Neural progenitor cell (in vitro differentiated cells): ENCODE results near the gene SMAD6. TPM values are rescaled to one million over a fixed set of nuclear protein-coding genes. Genes with fewer than 3 reads are reported as not detected.

Source experiments
- DNase-seq: peaks from one replicate; pipeline ENCODE4 v3.0.0-alpha.2; 2016; ENCODE audit warnings: low spot score
- H2AFZ ChIP-seq: fragments of 200-600 bp; sonication (generic); replicated peaks from 2 replicates; pipeline ENCODE4 v1.6.1; 2016; ENCODE audit warnings: antibody characterized with exemption
- H3F3A ChIP-seq: fragments of 200-600 bp; sonication (generic); 2 replicates; pipeline ENCODE4 v1.6.1; 2016; ENCODE audit warnings: antibody characterized with exemption, low read depth
- H3K27ac ChIP-seq: fragments of 200-600 bp; sonication (generic); 2 replicates; pipeline ENCODE4 v1.5.1; 2016; ENCODE audit warnings: mild to moderate bottlenecking
- H3K27me3 ChIP-seq: fragments of 200-600 bp; sonication (generic); 2 replicates; pipeline ENCODE4 v1.6.1; 2016; ENCODE audit warnings: mild to moderate bottlenecking, moderate library complexity
- H3K36me3 ChIP-seq: fragments of 200-600 bp; sonication (generic); 2 replicates; pipeline ENCODE4 v1.5.1; 2016
- H3K4me1 ChIP-seq: fragments of 200-600 bp; sonication (generic); 2 replicates; pipeline ENCODE4 v1.6.1; 2016; ENCODE audit warnings: mixed run types
- H3K4me2 ChIP-seq: fragments of 200-600 bp; sonication (generic); 2 replicates; pipeline ENCODE4 v1.6.1; 2016
- H3K4me3 ChIP-seq: fragments of 200-600 bp; sonication (generic); 2 replicates; pipeline ENCODE4 v1.5.1; 2016
- H3K79me2 ChIP-seq: fragments of 200-600 bp; sonication (generic); 2 replicates; pipeline ENCODE4 v1.6.1; 2016; ENCODE audit warnings: low read depth
- H3K9ac ChIP-seq: fragments of 200-600 bp; sonication (generic); 2 replicates; pipeline ENCODE4 v1.6.1; 2016
- H3K9me3 ChIP-seq: fragments of 200-600 bp; sonication (generic); 2 replicates; pipeline ENCODE4 v1.5.1; 2016; ENCODE audit warnings: low read depth
- H4K20me1 ChIP-seq: fragments of 200-600 bp; sonication (generic); 2 replicates; pipeline ENCODE4 v1.6.1; 2016; ENCODE audit warnings: low read depth
- H3K27ac Mint-ChIP-seq: 3 replicates; pipeline ENCODE4 v1.8.0; 2021; ENCODE audit warnings: mixed read lengths
- H3K27me3 Mint-ChIP-seq: 2 replicates; pipeline ENCODE4 v1.8.0; 2022; ENCODE audit warnings: low read depth, mild to moderate bottlenecking, inconsistent platforms, moderate library complexity, mixed read lengths; ENCODE audit not compliant: insufficient read depth
- H3K36me3 Mint-ChIP-seq: 3 replicates; pipeline ENCODE4 v1.8.0; 2021; ENCODE audit warnings: mixed read lengths
- H3K4me1 Mint-ChIP-seq: 3 replicates; pipeline ENCODE4 v1.8.0; 2021; ENCODE audit warnings: mixed read lengths
- H3K4me3 Mint-ChIP-seq: 3 replicates; pipeline ENCODE4 v1.8.0; 2021; ENCODE audit warnings: mild to moderate bottlenecking, moderate library complexity, mixed read lengths
- H3K9me3 Mint-ChIP-seq: 3 replicates; pipeline ENCODE4 v1.8.0; 2020; ENCODE audit warnings: mixed read lengths
- EZH2 ChIP-seq: fragments of 200-600 bp; sonication (generic); IDR thresholded peaks from 2 replicates; pipeline ENCODE4 v1.6.1; 2017; ENCODE audit warnings: antibody characterized with exemption, mild to moderate bottlenecking, moderate library complexity
- EZH2phosphoT487 ChIP-seq: fragments of 200-600 bp; sonication (generic); IDR thresholded peaks from 2 replicates; pipeline ENCODE4 v1.6.1; 2017; ENCODE audit warnings: antibody characterized with exemption
- total RNA-seq: library from RNA; depleted of rRNA; stranded (reverse); fragments of >200 nt; gene quantifications from 2 replicates; pipeline ENCODE4 v1.2.3, GENCODE V29; 2015; ENCODE audit warnings: low replicate concordance
- TF ChIP-seq, protein P1 (sequence below): fragments of 200-600 bp; sonication (generic); IDR thresholded peaks from 2 replicates; pipeline ENCODE4 v1.5.1; 2017; ENCODE audit warnings: antibody characterized with exemption, mild to moderate bottlenecking

Gene SMAD6
- total RNA-seq, 1 donor from 2014 or later, result 3.4 TPM

DNA sequence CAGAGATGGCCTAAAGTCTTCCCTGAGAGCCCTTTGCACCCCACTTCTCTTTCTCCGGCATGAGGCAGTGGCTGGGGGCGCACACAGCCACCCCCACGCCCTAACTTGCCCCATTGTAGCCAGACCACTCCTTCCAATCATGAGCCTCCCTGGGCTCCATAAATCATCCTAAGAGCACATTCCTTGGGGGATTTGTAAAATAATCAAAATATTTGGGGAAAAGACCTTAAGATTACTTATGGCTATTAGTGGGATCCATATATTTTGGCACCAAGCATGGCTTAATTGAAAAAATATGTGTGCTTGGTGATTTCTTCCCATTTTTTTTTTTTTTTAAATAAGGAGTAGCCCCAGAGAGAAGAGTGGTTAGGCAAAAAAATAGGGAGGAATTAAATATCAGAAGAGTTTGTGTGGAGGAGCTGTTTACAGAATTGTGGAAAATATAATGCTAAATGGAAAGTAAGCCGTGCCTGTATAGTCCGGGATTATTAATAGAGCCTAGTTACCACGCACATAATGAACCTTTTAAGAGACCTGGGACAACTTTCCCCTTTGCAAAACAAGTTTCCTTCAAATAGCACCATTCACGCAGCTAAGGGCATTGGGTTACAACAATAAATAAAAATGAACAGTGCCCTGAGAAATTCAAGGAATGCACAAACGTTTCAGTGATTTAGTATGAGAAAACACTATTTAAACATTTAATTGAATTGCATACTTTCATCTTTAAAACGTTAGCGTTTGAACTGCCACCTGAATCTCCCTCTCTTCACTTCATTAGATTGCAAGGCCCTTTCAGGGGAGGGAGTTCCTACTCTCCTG, 46.1 kb downstream of the SMAD6 start:
- no peak for DNase-seq
- peak overlapping the region; percentile 73 for H3K27ac Mint-ChIP-seq
- peaks cover 45% of the 10 kb centered on the region for H3K4me1 Mint-ChIP-seq
- H3K36me3 ChIP-seq, result no peaks in the 10 kb centered on the region
- no peak overlapping the region for H3K4me3 Mint-ChIP-seq
- peaks cover 24% of the 10 kb centered on the region for H4K20me1 ChIP-seq
- H3K79me2 ChIP-seq, result peaks cover 5% of the 10 kb centered on the region
- H3K9me3 Mint-ChIP-seq, result no peaks in the 10 kb centered on the region
- no peak for TF ChIP-seq EZH2phosphoT487
- no peak overlapping the region for H3K27ac ChIP-seq
- peaks cover 44% of the 10 kb centered on the region for H3K4me1 ChIP-seq
- H3F3A ChIP-seq, result peaks cover 16% of the 10 kb centered on the region
- peak overlapping the region; percentile 35 for H3K4me2 ChIP-seq
- no peaks in the 10 kb centered on the region for H3K9me3 ChIP-seq
- H3K4me3 ChIP-seq, result no peak overlapping the region
- peaks cover 6% of the 10 kb centered on the region for H3K27me3 Mint-ChIP-seq
- peaks cover 8% of the 10 kb centered on the region for H3K36me3 Mint-ChIP-seq
- H3K27me3 ChIP-seq, result no peaks in the 10 kb centered on the region
- H2AFZ ChIP-seq, result no peak overlapping the region
- H3K9ac ChIP-seq, result no peak overlapping the region

DNA sequence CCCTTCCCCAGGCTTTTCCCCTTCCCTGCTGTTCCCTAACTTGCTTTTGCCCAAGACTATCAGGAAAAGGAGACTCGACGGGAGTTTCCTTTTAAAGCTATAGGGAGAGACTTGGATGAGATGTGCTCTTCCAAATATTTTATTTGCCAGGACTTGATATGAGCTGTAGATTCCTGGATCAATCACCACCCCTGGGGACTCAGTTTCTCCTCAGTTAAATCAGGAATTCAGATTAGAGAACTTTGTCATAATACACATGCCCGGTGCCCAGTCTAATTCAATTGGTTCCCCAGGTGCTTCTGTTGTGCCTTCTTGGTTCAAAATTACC, 46.6 kb downstream of the SMAD6 start:
- Histone ChIP-seq H3K4me2 (no peak overlapping the region), H3K27ac (no peak overlapping the region), H2AFZ (no peak overlapping the region), H3K36me3 (no peaks in the 10 kb centered on the region), H3K4me3 (no peak overlapping the region), H3F3A (peaks cover 16% of the 10 kb centered on the region), H3K27me3 (no peaks in the 10 kb centered on the region), H3K79me2 (peaks cover 5% of the 10 kb centered on the region), H3K4me1 (peaks cover 44% of the 10 kb centered on the region), H4K20me1 (peaks cover 24% of the 10 kb centered on the region), H3K9me3 (no peaks in the 10 kb centered on the region), H3K9ac (no peak overlapping the region)
- TF ChIP-seq EZH2, result no peak
- no peak for TF ChIP-seq EZH2phosphoT487
- TF ChIP-seq, protein P1, sequence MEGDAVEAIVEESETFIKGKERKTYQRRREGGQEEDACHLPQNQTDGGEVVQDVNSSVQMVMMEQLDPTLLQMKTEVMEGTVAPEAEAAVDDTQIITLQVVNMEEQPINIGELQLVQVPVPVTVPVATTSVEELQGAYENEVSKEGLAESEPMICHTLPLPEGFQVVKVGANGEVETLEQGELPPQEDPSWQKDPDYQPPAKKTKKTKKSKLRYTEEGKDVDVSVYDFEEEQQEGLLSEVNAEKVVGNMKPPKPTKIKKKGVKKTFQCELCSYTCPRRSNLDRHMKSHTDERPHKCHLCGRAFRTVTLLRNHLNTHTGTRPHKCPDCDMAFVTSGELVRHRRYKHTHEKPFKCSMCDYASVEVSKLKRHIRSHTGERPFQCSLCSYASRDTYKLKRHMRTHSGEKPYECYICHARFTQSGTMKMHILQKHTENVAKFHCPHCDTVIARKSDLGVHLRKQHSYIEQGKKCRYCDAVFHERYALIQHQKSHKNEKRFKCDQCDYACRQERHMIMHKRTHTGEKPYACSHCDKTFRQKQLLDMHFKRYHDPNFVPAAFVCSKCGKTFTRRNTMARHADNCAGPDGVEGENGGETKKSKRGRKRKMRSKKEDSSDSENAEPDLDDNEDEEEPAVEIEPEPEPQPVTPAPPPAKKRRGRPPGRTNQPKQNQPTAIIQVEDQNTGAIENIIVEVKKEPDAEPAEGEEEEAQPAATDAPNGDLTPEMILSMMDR, result no peak
- H3K27ac Mint-ChIP-seq, result no peak overlapping the region
- H3K27me3 Mint-ChIP-seq, result peaks cover 6% of the 10 kb centered on the region
- no peaks in the 10 kb centered on the region for H3K9me3 Mint-ChIP-seq
- peaks cover 8% of the 10 kb centered on the region for H3K36me3 Mint-ChIP-seq
- H3K4me3 Mint-ChIP-seq, result no peak overlapping the region
- no peak for DNase-seq
- peaks cover 45% of the 10 kb centered on the region for H3K4me1 Mint-ChIP-seq

DNA sequence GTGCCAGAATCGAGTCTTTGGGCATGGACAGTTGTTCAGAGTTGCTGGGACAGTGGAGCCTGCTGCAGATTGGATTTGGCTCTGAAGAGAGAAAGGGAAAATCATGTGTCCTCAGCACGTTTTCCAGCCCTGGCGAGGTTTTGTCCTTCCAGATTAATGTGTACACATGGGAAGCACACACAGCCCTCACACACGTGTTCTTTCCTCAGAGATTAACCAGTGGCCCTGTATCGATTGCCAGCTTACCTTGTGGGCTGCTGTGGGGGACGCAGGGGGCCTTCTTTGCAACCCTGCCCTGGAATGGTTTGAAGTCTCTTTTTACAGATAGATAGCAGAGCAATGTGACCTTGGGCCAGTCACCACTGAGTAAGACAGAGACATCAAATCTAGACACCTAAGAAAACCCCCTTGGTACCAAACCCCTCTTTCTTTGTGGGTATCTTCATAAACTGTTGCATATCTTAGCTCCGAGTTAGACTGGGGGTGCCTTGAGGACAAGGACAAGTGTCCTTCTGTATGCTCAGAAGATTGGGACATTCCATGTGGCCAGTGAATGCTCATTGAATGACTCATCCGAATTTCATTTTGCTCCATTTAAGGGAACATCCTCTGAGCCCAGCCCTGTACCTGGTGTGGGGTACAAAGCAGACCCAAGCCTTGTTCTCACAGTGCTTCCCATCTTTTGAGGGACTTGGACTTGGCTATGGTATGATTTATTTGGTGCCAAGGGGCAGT, 48.0 kb downstream of the SMAD6 start:
- Mint-ChIP-seq H3K36me3 (peaks cover 18% of the 10 kb centered on the region), H3K4me1 (peaks cover 47% of the 10 kb centered on the region), H3K4me3 (no peak overlapping the region), H3K9me3 (peaks cover 8% of the 10 kb centered on the region), H3K27ac (peak overlapping the region; percentile 34), H3K27me3 (peaks cover 6% of the 10 kb centered on the region)
- H3K9me3 ChIP-seq, result no peaks in the 10 kb centered on the region
- no peaks in the 10 kb centered on the region for H3K27me3 ChIP-seq
- peaks cover 5% of the 10 kb centered on the region for H3K79me2 ChIP-seq
- no peak overlapping the region for H3K9ac ChIP-seq
- H3K27ac ChIP-seq, result no peak overlapping the region
- H3K4me1 ChIP-seq, result peaks cover 42% of the 10 kb centered on the region
- no peak overlapping the region for H3K4me2 ChIP-seq
- H2AFZ ChIP-seq, result no peak overlapping the region
- no peaks in the 10 kb centered on the region for H3K36me3 ChIP-seq
- H3K4me3 ChIP-seq, result no peak overlapping the region
- TF ChIP-seq, protein P1, result no peak
- TF ChIP-seq EZH2phosphoT487 (no peak), EZH2 (no peak)
- H3F3A ChIP-seq, result peaks cover 17% of the 10 kb centered on the region
- peaks cover 24% of the 10 kb centered on the region for H4K20me1 ChIP-seq
- no peak for DNase-seq
